GM19351 (cell line): ENCODE results near the gene SMC3.
"Not testable (repeated sequence)": the region's sequence is repeated elsewhere in the genome, so short reads cannot be mapped to it uniquely, and the experiment has no call there.

Source experiments
- ATAC-seq: cut with Tn5 transposase; IDR thresholded peaks from one replicate; pipeline ENCODE4 v1.9.1; 2021; ENCODE audit warnings: mild to moderate bottlenecking, moderate library complexity; ENCODE audit not compliant: unreplicated experiment

Gene SMC3

GRCh38 chr10:110619514-110620397 is 52.3 kb downstream of the SMC3 start:
- ATAC-seq: no peak

GRCh38 chr10:110620398-110620719 is 52.9 kb downstream of the SMC3 start:
- ATAC-seq: no peak

- not testable (repeated sequence) for ATAC-seq
Observed at GRCh38 chr10:110623316-110623715, 55.8 kb downstream of the SMC3 start.

- ATAC-seq: no peak
Observed at GRCh38 chr10:110625356-110625894, 57.9 kb downstream of the SMC3 start.

- no peak for ATAC-seq
Observed at GRCh38 chr10:110625951-110626855, 58.7 kb downstream of the SMC3 start.

GRCh38 chr10:110628161-110628560 is 60.7 kb downstream of the SMC3 start:
- no peak for ATAC-seq

GRCh38 chr10:110629680-110630191 is 62.2 kb downstream of the SMC3 start:
- no peak for ATAC-seq

GRCh38 chr10:110631934-110632333 is 64.4 kb downstream of the SMC3 start:
- ATAC-seq: no peak

GRCh38 chr10:110632591-110633215 is 65.2 kb downstream of the SMC3 start:
- no peak for ATAC-seq

GRCh38 chr10:110634527-110635209 is 67.2 kb downstream of the SMC3 start:
- no peak for ATAC-seq

- no peak for ATAC-seq
Observed at GRCh38 chr10:110636572-110636931, 69.1 kb downstream of the SMC3 start.

- no peak for ATAC-seq
Observed at GRCh38 chr10:110636932-110637557, 69.5 kb downstream of the SMC3 start.

- no peak for ATAC-seq
Observed at GRCh38 chr10:110637558-110638053, 70.1 kb downstream of the SMC3 start.

GRCh38 chr10:110638319-110638718 is 70.8 kb downstream of the SMC3 start:
- no peak for ATAC-seq

GRCh38 chr10:110639046-110639445 is 71.6 kb downstream of the SMC3 start:
- not testable (repeated sequence) for ATAC-seq

GRCh38 chr10:110639858-110640257 is 72.4 kb downstream of the SMC3 start:
- not testable (repeated sequence) for ATAC-seq

- peak; percentile 61 for ATAC-seq
Observed at GRCh38 chr10:110641256-110641655, 73.8 kb downstream of the SMC3 start.

GRCh38 chr10:110642204-110643034 is 74.9 kb downstream of the SMC3 start:
- no peak for ATAC-seq
